H1 (cell line): Measurements from ENCODE around the gene RGP1. TPM values are rescaled to one million over a fixed set of nuclear protein-coding genes. Genes with fewer than 3 reads are reported as not detected.

Experiments
- PHF8 ChIP-seq: fragments of 200-600 bp; sonication (generic); conservative IDR thresholded peaks from 2 replicates; pipeline ENCODE4 v1.7.1; 2012; ENCODE audit warnings: low read depth, mild to moderate bottlenecking, inconsistent platforms, low read length, moderate library complexity
- RNF2 ChIP-seq: fragments of 200-900, 300-1000 bp; sonication (generic); IDR thresholded peaks from 2 replicates; pipeline ENCODE4 v1.7.1; 2016; ENCODE audit warnings: borderline replicate concordance, low read depth, mild to moderate bottlenecking, antibody characterized with exemption, low read length; ENCODE audit not compliant: poor library complexity, severe bottlenecking; ENCODE audit errors: missing control alignments
- TAF1 ChIP-seq: IDR thresholded peaks from 2 replicates; pipeline ENCODE4 v1.6.1; 2011; ENCODE audit warnings: mild to moderate bottlenecking, low read depth, low read length
- polyA plus RNA-seq, 7 experiments: library from polyadenylated mRNA; depleted of rRNA in 3 of 7; stranded (reverse) in 5 of 7; unstranded in 2 of 7; fragments of >200 nt in 5 of 7; fragments of 200-250 nt in 2 of 7; gene quantifications; 1 replicate in 5 of 7; 2 replicates in 1 of 7; 4 replicates in 1 of 7; pipeline versions ENCODE4 v1.2.1 to v1.2.3, GENCODE V29; 2011 to 2013; ENCODE audit warnings: missing spikeins in 2 of 7, mixed read lengths in 2 of 7
- total RNA-seq: library from RNA; stranded (reverse); fragmentation: NEBNext Ultra II Directional; extraction: Animal tissue kit (Norgen Biotek cat#: 25700); gene quantifications from 2 replicates; pipeline ENCODE4 v1.2.1, GENCODE V29; 2021
- TF ChIP-seq, protein P1 (sequence below): IDR thresholded peaks from 2 replicates; pipeline ENCODE4 v1.6.1; 2012; ENCODE audit warnings: inconsistent platforms
- TF ChIP-seq, protein P2 (sequence below): fragments of 300-600 bp; sonication (generic); IDR thresholded peaks from 2 replicates; pipeline ENCODE4 v1.7.1; 2012; ENCODE audit warnings: low read length, moderate library complexity, mild to moderate bottlenecking, inconsistent platforms; ENCODE audit not compliant: insufficient replicate concordance

The RGP1 gene
- total and polyA plus RNA-seq, 2 of the 8 experiments (the other 6 are each of a cell fraction or from before 2014, with no cell fraction given), result 11.8 to 22.7 TPM

DNA sequence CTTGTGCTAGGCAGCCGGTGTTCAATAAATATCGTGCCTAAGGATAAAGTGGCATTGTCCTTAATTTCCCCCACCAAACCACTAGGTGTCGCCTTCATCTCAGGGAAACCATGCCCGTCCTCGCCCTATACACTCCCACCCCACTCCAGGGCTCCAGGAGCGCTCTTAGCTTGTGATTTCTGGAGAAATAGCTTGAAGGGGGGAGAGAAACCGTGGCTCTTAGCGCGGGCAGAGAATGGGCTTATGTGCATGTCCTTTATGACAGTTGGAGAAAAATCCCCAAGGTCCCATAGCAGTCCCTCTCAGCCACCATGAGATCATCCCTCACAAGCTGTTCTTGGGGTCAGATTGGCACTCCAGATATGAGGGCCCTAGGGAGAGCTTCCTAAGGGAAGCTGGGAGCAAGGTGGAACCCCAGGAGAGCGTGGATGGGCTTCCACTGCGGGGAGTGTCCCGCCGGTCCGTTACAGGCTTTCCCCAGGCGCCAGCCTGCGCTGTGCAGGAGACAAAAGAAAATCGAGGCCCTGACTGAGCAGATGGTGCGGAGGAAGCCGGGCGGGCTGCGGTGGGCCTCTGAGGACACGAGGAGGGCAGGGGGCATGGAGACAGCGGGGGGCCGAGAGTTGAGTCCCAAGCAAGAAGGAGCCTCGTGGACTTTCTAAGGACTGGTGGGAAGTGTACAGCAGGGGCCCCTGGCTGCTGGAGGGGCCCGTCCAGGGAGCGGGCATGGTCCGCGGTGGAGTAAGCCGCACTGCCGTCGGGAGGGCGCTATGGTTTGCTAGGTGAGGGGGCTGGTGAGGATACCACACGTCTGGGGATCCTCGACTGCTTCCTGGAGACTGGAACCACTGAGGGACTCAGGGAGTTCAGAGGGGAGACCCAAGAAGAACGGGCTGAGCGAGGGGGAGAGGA is 41.6 kb downstream of the RGP1 start (continued):
- TF ChIP-seq, protein P1, sequence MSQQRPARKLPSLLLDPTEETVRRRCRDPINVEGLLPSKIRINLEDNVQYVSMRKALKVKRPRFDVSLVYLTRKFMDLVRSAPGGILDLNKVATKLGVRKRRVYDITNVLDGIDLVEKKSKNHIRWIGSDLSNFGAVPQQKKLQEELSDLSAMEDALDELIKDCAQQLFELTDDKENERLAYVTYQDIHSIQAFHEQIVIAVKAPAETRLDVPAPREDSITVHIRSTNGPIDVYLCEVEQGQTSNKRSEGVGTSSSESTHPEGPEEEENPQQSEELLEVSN, result peak; percentile 34; the same call in 1 of the 2 replicates
- TF ChIP-seq PHF8 (0 out of 2 replicates have a peak, but pooled peaks have one; percentile 34), TAF1 (0 out of 2 replicates have a peak, but pooled peaks have one; percentile 23), RNF2 (no peak)
- TF ChIP-seq, protein P2, sequence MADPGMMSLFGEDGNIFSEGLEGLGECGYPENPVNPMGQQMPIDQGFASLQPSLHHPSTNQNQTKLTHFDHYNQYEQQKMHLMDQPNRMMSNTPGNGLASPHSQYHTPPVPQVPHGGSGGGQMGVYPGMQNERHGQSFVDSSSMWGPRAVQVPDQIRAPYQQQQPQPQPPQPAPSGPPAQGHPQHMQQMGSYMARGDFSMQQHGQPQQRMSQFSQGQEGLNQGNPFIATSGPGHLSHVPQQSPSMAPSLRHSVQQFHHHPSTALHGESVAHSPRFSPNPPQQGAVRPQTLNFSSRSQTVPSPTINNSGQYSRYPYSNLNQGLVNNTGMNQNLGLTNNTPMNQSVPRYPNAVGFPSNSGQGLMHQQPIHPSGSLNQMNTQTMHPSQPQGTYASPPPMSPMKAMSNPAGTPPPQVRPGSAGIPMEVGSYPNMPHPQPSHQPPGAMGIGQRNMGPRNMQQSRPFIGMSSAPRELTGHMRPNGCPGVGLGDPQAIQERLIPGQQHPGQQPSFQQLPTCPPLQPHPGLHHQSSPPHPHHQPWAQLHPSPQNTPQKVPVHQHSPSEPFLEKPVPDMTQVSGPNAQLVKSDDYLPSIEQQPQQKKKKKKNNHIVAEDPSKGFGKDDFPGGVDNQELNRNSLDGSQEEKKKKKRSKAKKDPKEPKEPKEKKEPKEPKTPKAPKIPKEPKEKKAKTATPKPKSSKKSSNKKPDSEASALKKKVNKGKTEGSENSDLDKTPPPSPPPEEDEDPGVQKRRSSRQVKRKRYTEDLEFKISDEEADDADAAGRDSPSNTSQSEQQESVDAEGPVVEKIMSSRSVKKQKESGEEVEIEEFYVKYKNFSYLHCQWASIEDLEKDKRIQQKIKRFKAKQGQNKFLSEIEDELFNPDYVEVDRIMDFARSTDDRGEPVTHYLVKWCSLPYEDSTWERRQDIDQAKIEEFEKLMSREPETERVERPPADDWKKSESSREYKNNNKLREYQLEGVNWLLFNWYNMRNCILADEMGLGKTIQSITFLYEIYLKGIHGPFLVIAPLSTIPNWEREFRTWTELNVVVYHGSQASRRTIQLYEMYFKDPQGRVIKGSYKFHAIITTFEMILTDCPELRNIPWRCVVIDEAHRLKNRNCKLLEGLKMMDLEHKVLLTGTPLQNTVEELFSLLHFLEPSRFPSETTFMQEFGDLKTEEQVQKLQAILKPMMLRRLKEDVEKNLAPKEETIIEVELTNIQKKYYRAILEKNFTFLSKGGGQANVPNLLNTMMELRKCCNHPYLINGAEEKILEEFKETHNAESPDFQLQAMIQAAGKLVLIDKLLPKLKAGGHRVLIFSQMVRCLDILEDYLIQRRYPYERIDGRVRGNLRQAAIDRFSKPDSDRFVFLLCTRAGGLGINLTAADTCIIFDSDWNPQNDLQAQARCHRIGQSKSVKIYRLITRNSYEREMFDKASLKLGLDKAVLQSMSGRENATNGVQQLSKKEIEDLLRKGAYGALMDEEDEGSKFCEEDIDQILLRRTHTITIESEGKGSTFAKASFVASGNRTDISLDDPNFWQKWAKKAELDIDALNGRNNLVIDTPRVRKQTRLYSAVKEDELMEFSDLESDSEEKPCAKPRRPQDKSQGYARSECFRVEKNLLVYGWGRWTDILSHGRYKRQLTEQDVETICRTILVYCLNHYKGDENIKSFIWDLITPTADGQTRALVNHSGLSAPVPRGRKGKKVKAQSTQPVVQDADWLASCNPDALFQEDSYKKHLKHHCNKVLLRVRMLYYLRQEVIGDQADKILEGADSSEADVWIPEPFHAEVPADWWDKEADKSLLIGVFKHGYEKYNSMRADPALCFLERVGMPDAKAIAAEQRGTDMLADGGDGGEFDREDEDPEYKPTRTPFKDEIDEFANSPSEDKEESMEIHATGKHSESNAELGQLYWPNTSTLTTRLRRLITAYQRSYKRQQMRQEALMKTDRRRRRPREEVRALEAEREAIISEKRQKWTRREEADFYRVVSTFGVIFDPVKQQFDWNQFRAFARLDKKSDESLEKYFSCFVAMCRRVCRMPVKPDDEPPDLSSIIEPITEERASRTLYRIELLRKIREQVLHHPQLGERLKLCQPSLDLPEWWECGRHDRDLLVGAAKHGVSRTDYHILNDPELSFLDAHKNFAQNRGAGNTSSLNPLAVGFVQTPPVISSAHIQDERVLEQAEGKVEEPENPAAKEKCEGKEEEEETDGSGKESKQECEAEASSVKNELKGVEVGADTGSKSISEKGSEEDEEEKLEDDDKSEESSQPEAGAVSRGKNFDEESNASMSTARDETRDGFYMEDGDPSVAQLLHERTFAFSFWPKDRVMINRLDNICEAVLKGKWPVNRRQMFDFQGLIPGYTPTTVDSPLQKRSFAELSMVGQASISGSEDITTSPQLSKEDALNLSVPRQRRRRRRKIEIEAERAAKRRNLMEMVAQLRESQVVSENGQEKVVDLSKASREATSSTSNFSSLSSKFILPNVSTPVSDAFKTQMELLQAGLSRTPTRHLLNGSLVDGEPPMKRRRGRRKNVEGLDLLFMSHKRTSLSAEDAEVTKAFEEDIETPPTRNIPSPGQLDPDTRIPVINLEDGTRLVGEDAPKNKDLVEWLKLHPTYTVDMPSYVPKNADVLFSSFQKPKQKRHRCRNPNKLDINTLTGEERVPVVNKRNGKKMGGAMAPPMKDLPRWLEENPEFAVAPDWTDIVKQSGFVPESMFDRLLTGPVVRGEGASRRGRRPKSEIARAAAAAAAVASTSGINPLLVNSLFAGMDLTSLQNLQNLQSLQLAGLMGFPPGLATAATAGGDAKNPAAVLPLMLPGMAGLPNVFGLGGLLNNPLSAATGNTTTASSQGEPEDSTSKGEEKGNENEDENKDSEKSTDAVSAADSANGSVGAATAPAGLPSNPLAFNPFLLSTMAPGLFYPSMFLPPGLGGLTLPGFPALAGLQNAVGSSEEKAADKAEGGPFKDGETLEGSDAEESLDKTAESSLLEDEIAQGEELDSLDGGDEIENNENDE, result no peak
- TF ChIP-seq, all 59 proteins: peak for 14
